Upper lobe of right lung (tissue), 1 donor: ENCODE measurements around the gene KBTBD13. TPM values are rescaled to one million over a fixed set of nuclear protein-coding genes. Genes with fewer than 3 reads are reported as not detected.

ENCODE experiments used
- ATAC-seq: fragments of 200-7000 bp; cut with Tn5 transposase; one replicate; pipeline ENCODE4 v1.9.1; 2020; ENCODE audit warnings: mild to moderate bottlenecking, moderate library complexity
- DNase-seq: peaks from one replicate; pipeline ENCODE4 v3.0.0-alpha.2; 2020
- H3K27ac ChIP-seq: fragments of 200-600 bp; one replicate; pipeline ENCODE4 v1.8.0; 2022
- H3K27me3 ChIP-seq: fragments of 200-600 bp; one replicate; pipeline ENCODE4 v1.8.0; 2022; ENCODE audit warnings: mild to moderate bottlenecking
- H3K36me3 ChIP-seq: fragments of 200-600 bp; one replicate; pipeline ENCODE4 v1.8.0; 2022
- H3K4me1 ChIP-seq: fragments of 200-600 bp; one replicate; pipeline ENCODE4 v1.8.0; 2022
- H3K4me3 ChIP-seq: fragments of 200-600 bp; one replicate; pipeline ENCODE4 v1.8.0; 2022; ENCODE audit warnings: mild to moderate bottlenecking
- H3K9me3 ChIP-seq: fragments of 200-600 bp; one replicate; pipeline ENCODE4 v1.8.0; 2022
- intact Hi-C: fragments of 100-400 bp; cut with DNase I; formaldehyde crosslinking; loops from one replicate; pipeline ENCODE4 v1.11.0; 2022
- total RNA-seq: library from RNA; stranded (reverse); fragmentation: NEBNext Ultra II Directional; extraction: Animal tissue kit (Norgen Biotek cat#: 25700); gene quantifications from one replicate; pipeline ENCODE4 v1.2.1, GENCODE V29; 2021
- TF ChIP-seq, protein P1 (sequence below): fragments of 200-600 bp; IDR thresholded peaks from one replicate; pipeline ENCODE4 v1.8.0; 2022; ENCODE audit warnings: antibody characterized with exemption
- donor health status: DM: no; HTN: yes; CAD: no; lungs with severe emphysema.

The KBTBD13 gene
- total RNA-seq, 1 donor from 2014 or later = not detected

- intact Hi-C loops = no loop called here
- Histone ChIP-seq H3K27me3 (no peaks in the 10 kb centered on the region), H3K4me1 (peaks cover 77% of the 10 kb centered on the region), H3K4me3 (no peak overlapping the region), H3K36me3 (no peaks in the 10 kb centered on the region), H3K9me3 (no peaks in the 10 kb centered on the region), H3K27ac (peak overlapping the region; percentile 86)
- ATAC-seq = no peak
- peak; percentile 38 for DNase-seq
- TF ChIP-seq, protein P1, sequence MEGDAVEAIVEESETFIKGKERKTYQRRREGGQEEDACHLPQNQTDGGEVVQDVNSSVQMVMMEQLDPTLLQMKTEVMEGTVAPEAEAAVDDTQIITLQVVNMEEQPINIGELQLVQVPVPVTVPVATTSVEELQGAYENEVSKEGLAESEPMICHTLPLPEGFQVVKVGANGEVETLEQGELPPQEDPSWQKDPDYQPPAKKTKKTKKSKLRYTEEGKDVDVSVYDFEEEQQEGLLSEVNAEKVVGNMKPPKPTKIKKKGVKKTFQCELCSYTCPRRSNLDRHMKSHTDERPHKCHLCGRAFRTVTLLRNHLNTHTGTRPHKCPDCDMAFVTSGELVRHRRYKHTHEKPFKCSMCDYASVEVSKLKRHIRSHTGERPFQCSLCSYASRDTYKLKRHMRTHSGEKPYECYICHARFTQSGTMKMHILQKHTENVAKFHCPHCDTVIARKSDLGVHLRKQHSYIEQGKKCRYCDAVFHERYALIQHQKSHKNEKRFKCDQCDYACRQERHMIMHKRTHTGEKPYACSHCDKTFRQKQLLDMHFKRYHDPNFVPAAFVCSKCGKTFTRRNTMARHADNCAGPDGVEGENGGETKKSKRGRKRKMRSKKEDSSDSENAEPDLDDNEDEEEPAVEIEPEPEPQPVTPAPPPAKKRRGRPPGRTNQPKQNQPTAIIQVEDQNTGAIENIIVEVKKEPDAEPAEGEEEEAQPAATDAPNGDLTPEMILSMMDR = no peak
These were observed 8.1 kb downstream of the KBTBD13 start for GRCh38 chr15:65084500-65085206.

DNA sequence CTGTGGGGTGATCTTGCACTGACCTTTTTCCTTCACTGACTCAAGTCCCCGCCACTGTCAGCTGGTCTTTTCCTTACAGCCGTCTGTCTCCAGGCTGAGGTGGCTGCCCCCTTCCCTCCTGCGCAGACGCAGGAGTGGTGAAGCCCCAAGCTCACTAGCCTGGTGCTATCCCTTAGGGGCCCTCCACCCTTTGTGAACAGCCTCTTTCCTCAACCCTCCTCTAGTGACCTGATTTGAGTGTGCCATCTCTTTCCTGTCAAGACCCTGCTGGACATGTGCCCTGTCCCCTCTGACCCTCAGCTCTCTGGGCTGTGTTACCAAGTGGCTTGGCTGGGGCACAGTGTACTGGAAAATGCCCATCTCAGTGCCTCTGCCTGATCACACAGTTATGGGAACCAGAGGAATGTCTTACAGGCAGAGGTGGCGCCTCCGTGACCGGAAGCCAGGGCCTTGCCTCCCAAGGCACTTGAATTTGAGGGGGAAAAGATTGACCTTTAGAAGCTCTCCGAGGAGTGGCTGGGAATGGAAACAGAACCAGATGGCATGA lies 8.7 kb downstream of the KBTBD13 start:
- TF ChIP-seq, protein P1 = no peak
- DNase-seq (peak; percentile 68), ATAC-seq (peak; percentile 7)
- H3K27ac ChIP-seq = peak overlapping the region; percentile 86
- intact Hi-C loops = no loop called here
- no peaks in the 10 kb centered on the region for H3K27me3 ChIP-seq
- no peaks in the 10 kb centered on the region for H3K36me3 ChIP-seq
- H3K9me3 ChIP-seq = no peaks in the 10 kb centered on the region
- no peak overlapping the region for H3K4me3 ChIP-seq
- H3K4me1 ChIP-seq = peaks cover 77% of the 10 kb centered on the region

DNA sequence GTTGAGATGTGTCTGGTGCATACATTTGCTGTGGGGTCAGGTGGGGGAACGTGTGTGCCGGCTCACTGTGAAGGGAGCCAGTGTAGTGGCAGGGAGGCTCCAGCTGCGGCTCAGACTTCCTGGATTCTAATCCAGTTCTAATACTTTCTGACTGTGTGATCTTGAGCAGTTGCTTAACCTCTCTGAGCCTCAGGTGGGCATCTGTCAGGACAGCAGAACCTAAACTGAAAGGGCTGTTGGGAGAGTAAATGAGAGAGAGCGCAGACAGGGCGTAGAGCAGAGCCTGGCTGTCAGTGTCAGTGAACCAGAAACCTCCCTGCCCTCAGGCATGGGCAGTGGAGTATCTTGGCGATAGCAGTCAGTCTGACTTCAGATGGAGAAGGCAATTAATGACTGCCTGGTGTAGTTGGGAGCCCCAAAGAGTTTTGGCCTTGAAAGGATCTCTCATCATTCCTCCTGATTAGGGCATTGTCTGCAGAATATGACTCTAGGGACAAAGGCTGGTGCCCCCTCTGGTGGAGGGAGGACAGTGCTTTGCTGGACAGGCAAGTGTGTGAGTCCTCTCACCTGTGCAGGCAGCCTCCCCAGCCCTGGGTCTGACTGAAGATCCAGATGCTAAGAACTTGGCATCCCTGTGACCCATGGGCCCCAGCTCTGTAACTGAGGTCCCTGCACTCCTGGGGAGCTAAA lies 9.6 kb downstream of the KBTBD13 start:
- Histone ChIP-seq H3K36me3 (no peaks in the 10 kb centered on the region), H3K27ac (peak overlapping the region; percentile 86), H3K4me3 (no peak overlapping the region), H3K4me1 (peaks cover 71% of the 10 kb centered on the region), H3K9me3 (no peaks in the 10 kb centered on the region), H3K27me3 (no peaks in the 10 kb centered on the region)
- DNase-seq (no peak), ATAC-seq (no peak)
- intact Hi-C loops = no loop called here
- TF ChIP-seq, protein P1 = peak; percentile 33

DNA sequence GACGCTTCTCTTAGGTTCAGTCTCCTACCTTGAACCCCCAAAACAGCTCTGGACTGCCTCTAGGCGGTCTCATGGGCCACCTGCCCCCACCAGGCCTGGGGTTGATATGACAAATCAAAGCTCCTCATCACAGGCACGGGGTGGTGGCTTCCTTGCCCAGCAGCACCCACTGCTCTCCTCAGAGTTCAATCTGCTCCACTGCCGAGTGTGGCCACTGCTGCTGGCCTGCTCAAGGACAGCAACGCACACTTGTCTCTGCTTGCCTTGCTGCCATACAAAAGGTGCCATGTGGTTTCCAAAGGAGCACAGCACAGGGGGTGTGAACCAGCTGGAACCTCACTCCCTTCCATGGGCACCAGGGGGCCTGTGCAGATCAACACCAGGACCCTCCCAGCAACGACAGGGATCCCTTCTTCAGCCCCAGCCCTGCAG lies 10.2 kb downstream of the KBTBD13 start:
- Histone ChIP-seq H3K4me1 (peaks cover 66% of the 10 kb centered on the region), H3K4me3 (no peak overlapping the region), H3K27ac (peak overlapping the region; percentile 86), H3K36me3 (no peaks in the 10 kb centered on the region), H3K9me3 (no peaks in the 10 kb centered on the region), H3K27me3 (no peaks in the 10 kb centered on the region)
- ATAC-seq (no peak), DNase-seq (peak; percentile 51)
- TF ChIP-seq, protein P1 = no peak
- intact Hi-C loops = no loop called here

GRCh38 chr15:65087411-65087810 lies 10.9 kb downstream of the KBTBD13 start:
- intact Hi-C loops = no loop called here
- no peak for DNase-seq
- Histone ChIP-seq H3K27me3 (no peaks in the 10 kb centered on the region), H3K9me3 (no peaks in the 10 kb centered on the region), H3K36me3 (no peaks in the 10 kb centered on the region), H3K4me3 (no peak overlapping the region), H3K4me1 (peaks cover 58% of the 10 kb centered on the region), H3K27ac (peak overlapping the region; percentile 86)
- TF ChIP-seq, protein P1 = no peak
- peak; percentile 42 for ATAC-seq
